HCT116 (cell line): ENCODE data around the gene RADIL. TPM values are rescaled to one million over a fixed set of nuclear protein-coding genes. Genes with fewer than 3 reads are reported as not detected.

ENCODE experiments used
- ATAC-seq: fragments of 200-7000 bp; cut with Tn5 transposase; 2 replicates; pipeline ENCODE4 v1.9.1; 2020; ENCODE audit warnings: mild to moderate bottlenecking, moderate library complexity
- BruUV-seq: library from RNA; stranded (reverse); fragments of 400-500 nt; replicated peaks from 2 replicates; lab custom pipeline; 2021; lab: Mats Ljungman, UMichigan
- CTCF ChIA-PET: fragments of 300-600 bp; sonication (Branson Sonifier 250); formaldehyde crosslinking; loops from one replicate; lab custom pipeline; 2021; ENCODE audit warnings: antibody characterized with exemption; lab: Charles Lee
- POLR2A ChIA-PET: fragments of 300-600, 350-600 bp; sonication (Branson Sonifier 250); formaldehyde crosslinking; loops from one replicate; lab custom pipeline; 2021; ENCODE audit warnings: antibody characterized with exemption; lab: Charles Lee
- RAD21 ChIA-PET, 2 experiments: fragments of 300-600 bp; sonication (Branson Sonifier 250); formaldehyde crosslinking; loops; one replicate each; lab custom pipeline; 2023; ENCODE audit warnings: low total read pairs in 2 of 2; ENCODE audit not compliant: uncharacterized antibody in 2 of 2, unreplicated experiment in 2 of 2, low non-redundant PET in 1 of 2; lab: Charles Lee
- DNase-seq: peaks from one replicate; pipeline ENCODE4 v3.0.0-alpha.2; 2010; ENCODE audit warnings: low read depth, low spot score
- H2AFZ ChIP-seq: fragments of 200-600 bp; shearing (Covaris generic), sonication (generic); 2 replicates; pipeline ENCODE4 v1.6.1; 2017; ENCODE audit warnings: low read depth, mixed run types, mixed read lengths, antibody characterized with exemption, low read length; ENCODE audit not compliant: poor library complexity, severe bottlenecking
- H3K27ac ChIP-seq: 2 replicates; pipeline ENCODE4 v1.5.1; 2012; ENCODE audit warnings: low read depth, low read length
- H3K27me3 ChIP-seq: fragments of 200-600 bp; sonication (generic); 2 replicates; pipeline ENCODE4 v1.6.1; 2016; ENCODE audit warnings: mixed run types, low read length, mixed read lengths; ENCODE audit not compliant: insufficient read depth
- H3K36me3 ChIP-seq, 2 experiments: fragments of 200-500 bp in 1 of 2; fragments of 200-600 bp in 1 of 2; sonication (Bioruptor generic) in 1 of 2; sonication (generic) in 1 of 2; 2 replicates each; pipeline versions ENCODE4 v1.5.1 to v1.6.1; 2014 to 2016; ENCODE audit warnings: low read length in 2 of 2, inconsistent platforms in 1 of 2, mixed read lengths in 1 of 2, mixed run types in 1 of 2; ENCODE audit not compliant: insufficient read depth in 2 of 2, control insufficient read depth in 1 of 2
- H3K4me1 ChIP-seq, 2 experiments: fragments of 200-600 bp in 1 of 2; sonication (generic) in 1 of 2; 2 replicates each; pipeline versions ENCODE4 v1.5.1 to v1.6.1; 2012 to 2017; ENCODE audit warnings: low read length in 2 of 2, inconsistent platforms in 1 of 2, mild to moderate bottlenecking in 1 of 2, mixed read lengths in 1 of 2, mixed run types in 1 of 2, moderate library complexity in 1 of 2; ENCODE audit not compliant: insufficient read depth in 2 of 2, control insufficient read depth in 1 of 2
- H3K4me2 ChIP-seq: fragments of 200-600 bp; sonication (generic); 2 replicates; pipeline ENCODE4 v1.6.1; 2017; ENCODE audit warnings: mixed run types, low read length, mixed read lengths
- H3K4me3 ChIP-seq, 2 experiments: fragments of 200-600 bp in 1 of 2; sonication (generic) in 1 of 2; replicated peaks in 1 of 2; 2 replicates each; pipeline ENCODE4 v1.5.1; 2011 to 2016; ENCODE audit warnings: low read length in 2 of 2, control low read depth in 1 of 2, low read depth in 1 of 2, mild to moderate bottlenecking in 1 of 2, mixed read lengths in 1 of 2, mixed run types in 1 of 2
- H3K79me2 ChIP-seq: fragments of 200-600 bp; sonication (generic); 2 replicates; pipeline ENCODE4 v1.6.1; 2017; ENCODE audit warnings: mild to moderate bottlenecking, mixed run types, low read length, moderate library complexity, mixed read lengths; ENCODE audit not compliant: insufficient read depth
- H3K9ac ChIP-seq: fragments of 200-600 bp; sonication (generic); 2 replicates; pipeline ENCODE4 v1.6.1; 2016; ENCODE audit warnings: low read length, mixed read lengths
- H3K9me2 ChIP-seq: fragments of 200-600 bp; sonication (generic), shearing (Covaris generic); 2 replicates; pipeline ENCODE4 v1.6.1; 2017; ENCODE audit warnings: mixed run types, mild to moderate bottlenecking, moderate library complexity; ENCODE audit not compliant: insufficient read depth
- H3K9me3 ChIP-seq, 2 experiments: fragments of 200-500 bp in 1 of 2; fragments of 200-600 bp in 1 of 2; sonication (Bioruptor generic) in 1 of 2; sonication (generic) in 1 of 2; 2 replicates each; pipeline ENCODE4 v1.6.1; 2014 to 2017; ENCODE audit warnings: low read length in 2 of 2, mixed read lengths in 2 of 2, inconsistent platforms in 1 of 2, low read depth in 1 of 2, mild to moderate bottlenecking in 1 of 2, mixed run types in 1 of 2, moderate library complexity in 1 of 2; ENCODE audit not compliant: control insufficient read depth in 1 of 2, insufficient read depth in 1 of 2
- H4K20me1 ChIP-seq: fragments of 200-600 bp; sonication (generic), shearing (Covaris generic); 2 replicates; pipeline ENCODE4 v1.6.1; 2017; ENCODE audit warnings: mixed run types, mild to moderate bottlenecking, moderate library complexity; ENCODE audit not compliant: insufficient read depth
- EGR1 ChIP-seq: IDR thresholded peaks from 2 replicates; pipeline ENCODE4 v1.6.1; 2012; ENCODE audit warnings: low read depth
- ELF1 ChIP-seq: IDR thresholded peaks from 2 replicates; pipeline ENCODE4 v1.6.1; 2012; ENCODE audit warnings: low read depth, borderline replicate concordance
- EZH2phosphoT487 ChIP-seq: fragments of 200-600 bp; IDR thresholded peaks from 2 replicates; pipeline ENCODE4 v1.6.1; 2018; ENCODE audit warnings: antibody characterized with exemption, borderline replicate concordance
- MAX ChIP-seq: IDR thresholded peaks from 2 replicates; pipeline ENCODE4 v1.6.1; 2012
- POLR2AphosphoS5 ChIP-seq: IDR thresholded peaks from 2 replicates; pipeline ENCODE4 v1.6.1; 2011; ENCODE audit warnings: mild to moderate bottlenecking, low read depth, low read length, moderate library complexity
- REST ChIP-seq: IDR thresholded peaks from 2 replicates; pipeline ENCODE4 v1.6.1; 2012; ENCODE audit warnings: low read depth
- SP1 ChIP-seq: IDR thresholded peaks from 2 replicates; pipeline ENCODE4 v1.6.1; 2012; ENCODE audit warnings: low read depth
- SRF ChIP-seq: IDR thresholded peaks from 2 replicates; pipeline ENCODE4 v1.6.1; 2012; ENCODE audit warnings: low read depth
- TCF7L2 ChIP-seq: IDR thresholded peaks from 2 replicates; pipeline ENCODE4 v1.7.0; 2011; ENCODE audit warnings: borderline replicate concordance, inconsistent platforms; ENCODE audit not compliant: insufficient read depth, insufficient read length; ENCODE audit errors: extremely low read depth
- ZNF274 ChIP-seq: fragments of 200-500 bp; sonication (Bioruptor generic); IDR thresholded peaks from 2 replicates; pipeline ENCODE4 v1.6.1; 2014; ENCODE audit warnings: mild to moderate bottlenecking, low read depth, low read length, inconsistent platforms
- intact Hi-C: fragments of 100-400 bp; cut with micrococcal nuclease; formaldehyde crosslinking; loops from 2 replicates; pipeline ENCODE4 v1.10.0; 2022
- total RNA-seq: library from RNA; stranded (reverse); gene quantifications from one replicate; pipeline ENCODE4 v1.2.1, GENCODE V29; 2021; ENCODE audit not compliant: unreplicated experiment
- TF ChIP-seq, protein P1 (sequence below): IDR thresholded peaks from 2 replicates; pipeline ENCODE4 v1.6.1; 2012

The RADIL gene
- total RNA-seq, 1 experiment from 2014 or later: 5.3 TPM

DNA sequence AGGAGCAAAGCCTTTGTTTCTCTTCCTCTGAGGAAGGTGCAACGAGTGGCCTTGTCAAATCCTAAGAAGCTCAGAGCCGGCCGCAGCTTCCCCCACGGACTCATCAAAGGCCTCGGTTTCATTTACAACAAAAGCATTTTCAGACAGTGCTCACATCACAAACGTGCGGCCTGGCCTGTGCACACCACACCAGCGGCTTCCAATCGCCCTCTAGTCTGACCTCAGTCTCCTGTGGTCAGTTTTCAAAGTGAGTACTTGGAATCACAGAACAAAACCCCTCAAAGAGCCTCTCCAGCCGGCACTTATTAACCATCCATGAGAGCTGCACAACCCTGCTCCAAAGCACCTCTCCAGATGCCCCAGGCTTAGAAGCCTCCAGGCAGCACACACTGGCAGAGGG, 3.3 kb downstream of the RADIL start:
- 0 out of 2 replicates have a peak, but pooled peaks cover 4% of the 10 kb centered on the region for H3K79me2 ChIP-seq
- H3K4me3 ChIP-seq: no peak overlapping the region
- H3K4me2 ChIP-seq: no peak overlapping the region
- no peaks in the 10 kb centered on the region for H3K9me2 ChIP-seq
- no peaks in the 10 kb centered on the region for H4K20me1 ChIP-seq
- TF ChIP-seq SRF: no peak
- no peak for TF ChIP-seq EZH2phosphoT487
- TF ChIP-seq EGR1: no peak
- TF ChIP-seq, protein P1, sequence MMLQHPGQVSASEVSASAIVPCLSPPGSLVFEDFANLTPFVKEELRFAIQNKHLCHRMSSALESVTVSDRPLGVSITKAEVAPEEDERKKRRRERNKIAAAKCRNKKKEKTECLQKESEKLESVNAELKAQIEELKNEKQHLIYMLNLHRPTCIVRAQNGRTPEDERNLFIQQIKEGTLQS: no peak
- TF ChIP-seq POLR2AphosphoS5: no peak
- TF ChIP-seq MAX: no peak
- no peak for TF ChIP-seq ZNF274
- no peak for TF ChIP-seq TCF7L2
- no peak for TF ChIP-seq REST
- no peak for TF ChIP-seq ELF1
- no peak for TF ChIP-seq SP1
- no peak overlapping the region for H3K27ac ChIP-seq
- no peaks in the 10 kb centered on the region for H3K27me3 ChIP-seq
- ATAC-seq (no peak), DNase-seq (no peak)
- RAD21 ChIA-PET: no interaction called here
- BruUV-seq: no TSS peak
- POLR2A ChIA-PET: no interaction called here
- intact Hi-C loops: no loop called here
- H2AFZ ChIP-seq: no peak overlapping the region
- H3K36me3 ChIP-seq: no peaks in the 10 kb centered on the region; a peak in 1 of 4 replicates
- CTCF ChIA-PET: no interaction called here
- H3K9me3 ChIP-seq: no peaks in the 10 kb centered on the region
- H3K9ac ChIP-seq: no peak overlapping the region
- peaks cover 0 to 8% of the 10 kb centered on the region in 2 experiments; a peak in 2 of 4 replicates for H3K4me1 ChIP-seq
